ENCODE measurements around the gene TPP1. TPM values are rescaled to one million over a fixed set of nuclear protein-coding genes. Genes with fewer than 3 reads are reported as not detected.
A peak's percentile ranks its signal among the peaks of the same experiment; 100 is the strongest.

Gene TPP1
- total and polyA plus RNA-seq, 9 of the 15 experiments (the other 6 are each of a cell fraction or from before 2014, with no cell fraction given), result 7.5 to 75.8 (median 15.7) TPM

DNA sequence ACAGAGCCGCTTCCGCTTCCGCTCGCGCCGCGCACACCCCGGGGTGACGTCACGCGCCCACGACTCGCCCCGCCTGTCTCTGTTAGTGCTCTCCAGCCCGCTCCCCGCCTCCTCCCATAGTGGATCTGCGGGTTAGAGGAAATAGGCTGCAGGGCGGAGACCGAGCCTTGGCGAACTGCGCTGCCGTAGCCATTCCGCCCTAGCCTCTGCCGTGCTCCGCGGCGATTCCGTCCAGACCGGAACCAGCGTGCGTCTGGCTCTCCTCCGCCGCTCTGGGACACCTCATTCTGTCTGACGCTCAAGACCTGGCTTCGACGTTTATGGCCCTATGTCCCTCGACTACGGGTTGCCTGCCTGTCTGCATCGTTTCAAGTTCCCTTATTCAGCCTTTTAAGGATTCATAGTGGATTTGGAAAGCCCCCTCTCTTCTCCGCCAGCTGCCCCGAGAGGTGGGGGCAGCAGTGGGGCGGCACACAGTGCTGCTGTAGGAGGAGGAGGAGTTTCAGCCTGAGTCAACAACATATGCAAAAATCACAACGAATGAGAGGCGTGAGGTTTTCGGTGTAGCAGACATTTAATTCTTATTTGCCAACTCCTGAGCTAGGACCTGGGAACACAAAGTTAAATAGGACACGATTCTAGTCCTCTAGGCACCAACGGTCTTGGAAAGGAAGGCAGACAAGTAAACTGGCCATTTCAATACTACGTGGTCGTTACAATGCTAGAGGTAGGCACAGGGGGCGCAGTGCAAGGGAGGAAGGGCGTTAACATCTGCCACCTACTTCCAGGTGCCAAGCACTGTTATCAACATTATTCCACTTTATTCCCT is 6.8 kb downstream of the TPP1 start, which contains the start of gene TAF10 (continued):
- TF ChIP-seq, protein P1, sequence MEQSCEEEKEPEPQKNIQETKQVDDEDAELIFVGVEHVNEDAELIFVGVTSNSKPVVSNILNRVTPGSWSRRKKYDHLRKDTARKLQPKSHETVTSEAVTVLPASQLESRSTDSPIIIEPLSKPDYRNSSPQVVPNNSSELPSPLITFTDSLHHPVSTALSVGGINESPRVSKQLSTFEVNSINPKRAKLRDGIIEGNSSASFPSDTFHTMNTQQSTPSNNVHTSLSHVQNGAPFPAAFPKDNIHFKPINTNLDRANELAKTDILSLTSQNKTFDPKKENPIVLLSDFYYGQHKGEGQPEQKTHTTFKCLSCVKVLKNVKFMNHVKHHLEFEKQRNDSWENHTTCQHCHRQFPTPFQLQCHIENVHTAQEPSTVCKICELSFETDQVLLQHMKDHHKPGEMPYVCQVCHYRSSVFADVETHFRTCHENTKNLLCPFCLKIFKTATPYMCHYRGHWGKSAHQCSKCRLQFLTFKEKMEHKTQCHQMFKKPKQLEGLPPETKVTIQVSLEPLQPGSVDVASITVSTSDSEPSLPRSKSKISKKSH (CRISPR knock-in tag; IDR thresholded peaks at IDR 0.05), result no peak
- no peak for TF ChIP-seq PRMT5 (CRISPR knock-in tag; IDR thresholded peaks at IDR 0.05)
- no peak for TF ChIP-seq NFE2L1 (tag; IDR thresholded peaks at IDR 0.05; ENCODE audit: borderline replicate concordance, low read depth)
- TF ChIP-seq FOXK2 (conservative IDR thresholded peaks at IDR 0.05 in 1 of 2, IDR thresholded peaks at IDR 0.05 in 1 of 2; ENCODE audit: low read depth in 2 of 2), result peak in 1 of 2 experiments; percentile 53; a peak in 3 of 4 replicates
- TF ChIP-seq ZNF77 (CRISPR knock-in tag; IDR thresholded peaks at IDR 0.05), result no peak
- TF ChIP-seq ZNF23 (CRISPR knock-in tag; IDR thresholded peaks at IDR 0.05), result no peak
- no peak; the same call in 1 of the 2 replicates for TF ChIP-seq TCF7 (IDR thresholded peaks at IDR 0.05; ENCODE audit: borderline replicate concordance)
- no peak for TF ChIP-seq ZKSCAN8 (CRISPR knock-in tag; IDR thresholded peaks at IDR 0.05)
- TF ChIP-seq JUN (IDR thresholded peaks at IDR 0.05; ENCODE audit: borderline replicate concordance, low read depth, low read length), result peak; percentile 77
- peak; percentile 83; the same call in 1 of the 2 replicates for TF ChIP-seq JUN (CRISPR knock-in tag; IDR thresholded peaks at IDR 0.05; ENCODE audit: borderline replicate concordance)
- no peak for TF ChIP-seq DIDO1 (tag; IDR thresholded peaks at IDR 0.05; ENCODE audit: low read depth)
- peak; percentile 85 for TF ChIP-seq ZNF263 (CRISPR knock-in tag; IDR thresholded peaks at IDR 0.05; ENCODE audit: borderline replicate concordance)
- TF ChIP-seq ZNF274 (IDR thresholded peaks at IDR 0.05; ENCODE audit: borderline replicate concordance, low read depth, low read length), result no peak
- TF ChIP-seq, protein P2, sequence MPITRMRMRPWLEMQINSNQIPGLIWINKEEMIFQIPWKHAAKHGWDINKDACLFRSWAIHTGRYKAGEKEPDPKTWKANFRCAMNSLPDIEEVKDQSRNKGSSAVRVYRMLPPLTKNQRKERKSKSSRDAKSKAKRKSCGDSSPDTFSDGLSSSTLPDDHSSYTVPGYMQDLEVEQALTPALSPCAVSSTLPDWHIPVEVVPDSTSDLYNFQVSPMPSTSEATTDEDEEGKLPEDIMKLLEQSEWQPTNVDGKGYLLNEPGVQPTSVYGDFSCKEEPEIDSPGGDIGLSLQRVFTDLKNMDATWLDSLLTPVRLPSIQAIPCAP (CRISPR knock-in tag; IDR thresholded peaks at IDR 0.05; ENCODE audit: borderline replicate concordance), result no peak
- TF ChIP-seq CHD1 (IDR thresholded peaks at IDR 0.05; ENCODE audit: low read length), result peak; percentile 65
- TF ChIP-seq MYC (IDR thresholded peaks at IDR 0.05; ENCODE audit: low read depth, low read length), result peak; percentile 80
- TF ChIP-seq MYC (CRISPR knock-in tag; IDR thresholded peaks at IDR 0.05; ENCODE audit: borderline replicate concordance, low read depth), result peak; percentile 79; the same call in 1 of the 2 replicates
- no peak for TF ChIP-seq BACH1 (tag; IDR thresholded peaks at IDR 0.05)
- no peak for TF ChIP-seq RBM17 (IDR thresholded peaks at IDR 0.05; ENCODE audit: borderline replicate concordance, low read depth, low read length)
- TF ChIP-seq, protein P3, sequence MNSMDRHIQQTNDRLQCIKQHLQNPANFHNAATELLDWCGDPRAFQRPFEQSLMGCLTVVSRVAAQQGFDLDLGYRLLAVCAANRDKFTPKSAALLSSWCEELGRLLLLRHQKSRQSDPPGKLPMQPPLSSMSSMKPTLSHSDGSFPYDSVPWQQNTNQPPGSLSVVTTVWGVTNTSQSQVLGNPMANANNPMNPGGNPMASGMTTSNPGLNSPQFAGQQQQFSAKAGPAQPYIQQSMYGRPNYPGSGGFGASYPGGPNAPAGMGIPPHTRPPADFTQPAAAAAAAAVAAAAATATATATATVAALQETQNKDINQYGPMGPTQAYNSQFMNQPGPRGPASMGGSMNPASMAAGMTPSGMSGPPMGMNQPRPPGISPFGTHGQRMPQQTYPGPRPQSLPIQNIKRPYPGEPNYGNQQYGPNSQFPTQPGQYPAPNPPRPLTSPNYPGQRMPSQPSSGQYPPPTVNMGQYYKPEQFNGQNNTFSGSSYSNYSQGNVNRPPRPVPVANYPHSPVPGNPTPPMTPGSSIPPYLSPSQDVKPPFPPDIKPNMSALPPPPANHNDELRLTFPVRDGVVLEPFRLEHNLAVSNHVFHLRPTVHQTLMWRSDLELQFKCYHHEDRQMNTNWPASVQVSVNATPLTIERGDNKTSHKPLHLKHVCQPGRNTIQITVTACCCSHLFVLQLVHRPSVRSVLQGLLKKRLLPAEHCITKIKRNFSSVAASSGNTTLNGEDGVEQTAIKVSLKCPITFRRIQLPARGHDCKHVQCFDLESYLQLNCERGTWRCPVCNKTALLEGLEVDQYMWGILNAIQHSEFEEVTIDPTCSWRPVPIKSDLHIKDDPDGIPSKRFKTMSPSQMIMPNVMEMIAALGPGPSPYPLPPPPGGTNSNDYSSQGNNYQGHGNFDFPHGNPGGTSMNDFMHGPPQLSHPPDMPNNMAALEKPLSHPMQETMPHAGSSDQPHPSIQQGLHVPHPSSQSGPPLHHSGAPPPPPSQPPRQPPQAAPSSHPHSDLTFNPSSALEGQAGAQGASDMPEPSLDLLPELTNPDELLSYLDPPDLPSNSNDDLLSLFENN (IDR thresholded peaks at IDR 0.05; ENCODE audit: low read depth in 2 of 2, low read length in 2 of 2), result no peak

Measured in K562 (cell line).